SK-N-SH (cell line): ENCODE data around the gene HDAC4.

Experiments
- CTCF ChIP-seq: fragments of 200-600 bp; sonication (generic); IDR thresholded peaks from 2 replicates; pipeline ENCODE4 v1.6.1; 2017; ENCODE audit warnings: antibody characterized with exemption, mild to moderate bottlenecking, moderate library complexity
- EP300 ChIP-seq, 2 experiments: IDR thresholded peaks; 2 replicates each; pipeline versions ENCODE4 v1.4.0 to v1.6.1; 2012; ENCODE audit warnings: borderline replicate concordance in 1 of 2, low read depth in 1 of 2, low read length in 1 of 2
- POLR2AphosphoS5 ChIP-seq: IDR thresholded peaks from 2 replicates; pipeline ENCODE4 v1.6.1; 2012; ENCODE audit warnings: low read depth, low read length
- REST ChIP-seq: IDR thresholded peaks from 2 replicates; pipeline ENCODE4 v1.6.1; 2012; ENCODE audit warnings: mild to moderate bottlenecking, low read depth, low read length, moderate library complexity
- RFX5 ChIP-seq: IDR thresholded peaks from 2 replicates; pipeline ENCODE4 v1.6.1; 2012; ENCODE audit warnings: mild to moderate bottlenecking, improper control_type of control experiment, low read length
- SIN3A ChIP-seq: IDR thresholded peaks from 2 replicates; pipeline ENCODE4 v1.6.1; 2012; ENCODE audit warnings: low read depth, mild to moderate bottlenecking, low read length, moderate library complexity, borderline replicate concordance
- SMC3 ChIP-seq: IDR thresholded peaks from 2 replicates; pipeline ENCODE4 v1.6.1; 2012; ENCODE audit warnings: low read depth, low read length, improper control_type of control experiment
- TEAD4 ChIP-seq: IDR thresholded peaks from 2 replicates; pipeline ENCODE4 v1.4.0; 2012; ENCODE audit warnings: mild to moderate bottlenecking, borderline replicate concordance; ENCODE audit not compliant: insufficient read depth
- USF1 ChIP-seq: IDR thresholded peaks from 2 replicates; pipeline ENCODE4 v1.4.0; 2012; ENCODE audit warnings: low read depth, borderline replicate concordance
- TF ChIP-seq, protein P1 (sequence below): IDR thresholded peaks from 2 replicates; pipeline ENCODE4 v1.4.0; 2012; ENCODE audit warnings: low read depth
- TF ChIP-seq, protein P2 (sequence below): fragments of 150-350 bp; IDR thresholded peaks from 2 replicates; pipeline ENCODE4 v1.6.1; 2017; ENCODE audit warnings: antibody characterized with exemption, low read length, low read depth, borderline replicate concordance

DNA sequence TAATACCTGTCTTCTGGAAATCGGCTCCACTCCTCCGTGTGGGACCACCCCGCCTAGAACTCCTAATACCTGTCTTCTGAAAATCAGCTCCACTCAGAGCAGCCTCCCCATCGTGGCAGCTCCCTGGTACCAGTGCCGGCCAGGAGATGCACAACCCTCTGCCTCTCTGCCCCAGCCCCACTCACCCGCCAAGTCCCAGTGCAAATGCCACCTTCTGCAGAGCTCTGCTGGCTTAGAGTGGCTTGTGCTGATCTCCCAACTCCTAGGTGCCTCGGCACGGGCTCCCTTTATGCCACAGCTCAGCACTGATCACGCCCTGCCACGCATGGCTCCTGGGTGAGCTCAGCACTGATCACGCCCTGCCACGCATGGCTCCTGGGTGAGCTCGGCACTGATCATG lies 258.5 kb downstream of the HDAC4 start:
- TF ChIP-seq SMC3 (no peak), CTCF (no peak), USF1 (no peak), POLR2AphosphoS5 (no peak), EP300 (IDR thresholded peaks at IDR 0.05; ENCODE audit: borderline replicate concordance in 1 of 2, low read depth in 1 of 2, low read length in 1 of 2) (no peak), SIN3A (no peak), RFX5 (no peak), TEAD4 (no peak), REST (no peak)
- TF ChIP-seq, protein P1, sequence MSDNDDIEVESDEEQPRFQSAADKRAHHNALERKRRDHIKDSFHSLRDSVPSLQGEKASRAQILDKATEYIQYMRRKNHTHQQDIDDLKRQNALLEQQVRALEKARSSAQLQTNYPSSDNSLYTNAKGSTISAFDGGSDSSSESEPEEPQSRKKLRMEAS, result no peak
- TF ChIP-seq, protein P2, sequence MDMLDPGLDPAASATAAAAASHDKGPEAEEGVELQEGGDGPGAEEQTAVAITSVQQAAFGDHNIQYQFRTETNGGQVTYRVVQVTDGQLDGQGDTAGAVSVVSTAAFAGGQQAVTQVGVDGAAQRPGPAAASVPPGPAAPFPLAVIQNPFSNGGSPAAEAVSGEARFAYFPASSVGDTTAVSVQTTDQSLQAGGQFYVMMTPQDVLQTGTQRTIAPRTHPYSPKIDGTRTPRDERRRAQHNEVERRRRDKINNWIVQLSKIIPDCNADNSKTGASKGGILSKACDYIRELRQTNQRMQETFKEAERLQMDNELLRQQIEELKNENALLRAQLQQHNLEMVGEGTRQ, result no peak
